MV-4-11 (cell line): Measurements from ENCODE around the gene LRRC3.
"Not testable (repeated sequence)": the region's sequence is repeated elsewhere in the genome, so short reads cannot be mapped to it uniquely, and the experiment has no call there.

Experiments
- DNase-seq: peaks from one replicate; lab custom pipeline; 2025; lab: John Stamatoyannopoulos, UW

The LRRC3 gene

DNA sequence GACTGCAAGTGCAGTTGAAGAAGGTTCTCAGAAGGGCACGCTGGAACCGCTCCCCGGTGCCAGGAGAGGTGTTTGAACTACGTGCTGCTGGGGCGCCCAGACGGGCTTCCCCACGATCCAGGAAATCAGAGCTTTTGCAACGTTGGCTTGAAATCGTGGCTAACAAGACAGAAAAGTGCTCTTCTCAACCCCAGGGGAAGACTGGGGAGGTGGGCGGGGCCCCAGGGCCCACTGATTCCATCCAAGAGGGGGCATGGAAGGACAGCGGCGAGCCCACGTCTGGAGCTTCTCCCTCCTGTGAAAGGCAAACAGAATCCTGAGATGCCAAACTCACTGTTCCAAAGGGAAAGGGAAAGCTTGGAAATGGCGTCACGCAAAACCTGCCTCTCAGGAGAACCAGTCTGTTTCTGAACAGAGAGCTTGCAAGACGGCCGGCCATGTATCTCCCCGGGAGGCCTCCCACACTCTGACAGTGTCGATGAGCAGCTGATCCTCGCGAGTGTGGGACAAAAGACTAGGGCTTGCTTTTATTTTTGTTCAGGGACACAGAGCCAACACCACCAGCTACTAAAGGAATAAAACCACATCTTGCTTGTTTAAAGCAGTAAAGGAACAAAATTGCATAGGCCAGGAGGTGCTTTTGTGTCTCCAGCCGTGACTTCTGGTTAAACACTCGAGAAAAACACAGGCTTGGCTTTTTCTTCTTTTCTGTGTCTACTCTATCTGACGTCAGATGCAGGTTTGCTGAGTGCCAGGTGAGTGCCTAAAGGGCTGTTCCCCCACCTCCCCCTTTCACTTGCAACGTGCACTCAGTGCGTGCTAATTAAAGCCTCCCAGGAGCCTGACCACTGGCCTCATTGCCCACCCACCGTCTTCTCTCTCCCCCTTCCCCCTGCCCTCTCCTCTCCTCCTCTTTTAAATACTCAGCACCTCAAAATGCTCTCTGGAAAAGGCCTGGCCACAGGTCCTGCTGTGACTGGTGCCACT is 41.5 kb downstream of the LRRC3 start:
- no peak for DNase-seq

- no peak for DNase-seq
Measured at GRCh38 chr21:44497703-44498126, 42.4 kb downstream of the LRRC3 start.

- no peak for DNase-seq
Measured at GRCh38 chr21:44498280-44499210, 43.2 kb downstream of the LRRC3 start.

GRCh38 chr21:44499211-44499560 is 43.9 kb downstream of the LRRC3 start:
- DNase-seq, result no peak

- no peak for DNase-seq
Measured at GRCh38 chr21:44499631-44500030, 44.3 kb downstream of the LRRC3 start.

DNA sequence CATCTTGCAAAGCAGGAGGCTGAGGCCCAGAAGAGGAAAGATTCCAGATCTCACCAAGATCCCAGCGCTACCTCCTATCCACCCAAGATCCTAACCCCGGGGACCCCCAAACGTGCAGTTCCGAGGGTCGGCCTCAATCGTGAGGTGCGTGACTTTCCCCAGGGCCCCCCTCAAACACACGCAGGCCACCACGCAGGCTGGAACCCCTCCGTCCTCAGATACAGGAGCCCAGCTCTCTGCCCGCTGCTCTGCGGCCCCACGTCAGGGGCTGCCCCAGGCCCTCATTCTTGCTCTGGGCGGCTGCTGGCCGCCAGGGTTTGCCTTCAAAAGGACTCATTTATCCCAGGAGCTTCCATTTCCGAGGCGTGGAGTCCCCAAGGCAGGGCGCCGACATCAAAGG is 44.8 kb downstream of the LRRC3 start:
- DNase-seq, result no peak

DNA sequence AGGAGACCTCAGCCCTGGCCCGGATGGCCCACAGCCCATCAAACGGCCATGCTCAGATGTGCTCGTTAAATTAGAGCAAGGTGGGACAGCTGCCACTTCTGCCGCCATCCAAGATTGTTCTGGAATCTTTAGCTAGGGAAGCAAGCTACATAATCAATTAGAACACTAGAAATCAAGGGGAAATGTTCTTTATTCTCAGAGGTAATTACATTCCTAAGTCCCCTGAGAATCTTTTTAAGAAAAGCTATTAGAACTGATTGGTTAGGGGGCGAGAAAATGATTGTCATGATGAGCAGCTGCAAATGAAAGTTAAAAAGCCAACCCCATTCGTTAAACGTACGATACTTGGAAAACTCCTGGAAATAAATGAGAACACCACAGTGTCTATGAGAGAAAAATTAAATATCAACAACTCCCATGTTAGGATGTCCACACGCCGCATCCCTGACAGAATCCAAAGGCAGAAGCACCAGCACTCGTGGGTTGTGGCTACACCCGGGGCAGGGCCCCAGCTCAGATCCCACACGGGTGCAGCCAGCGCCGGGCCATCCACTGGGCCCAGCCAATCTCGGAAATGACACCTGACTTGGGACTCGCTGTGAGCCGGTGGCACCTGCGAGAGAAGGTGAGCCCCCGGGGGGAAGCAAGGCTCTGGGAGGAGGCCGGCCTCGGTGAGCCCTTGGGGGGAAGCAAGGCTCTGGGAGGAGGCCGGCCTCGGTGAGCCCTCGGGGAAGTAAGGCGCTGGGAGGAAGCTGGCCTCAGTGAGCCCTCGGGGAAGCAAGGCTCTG is 47.1 kb downstream of the LRRC3 start:
- no peak for DNase-seq

- DNase-seq, result not testable (repeated sequence)
Measured at GRCh38 chr21:44503006-44503889, 47.9 kb downstream of the LRRC3 start.

- peak; percentile 14 for DNase-seq
Measured at GRCh38 chr21:44503901-44504399, 48.6 kb downstream of the LRRC3 start.

DNA sequence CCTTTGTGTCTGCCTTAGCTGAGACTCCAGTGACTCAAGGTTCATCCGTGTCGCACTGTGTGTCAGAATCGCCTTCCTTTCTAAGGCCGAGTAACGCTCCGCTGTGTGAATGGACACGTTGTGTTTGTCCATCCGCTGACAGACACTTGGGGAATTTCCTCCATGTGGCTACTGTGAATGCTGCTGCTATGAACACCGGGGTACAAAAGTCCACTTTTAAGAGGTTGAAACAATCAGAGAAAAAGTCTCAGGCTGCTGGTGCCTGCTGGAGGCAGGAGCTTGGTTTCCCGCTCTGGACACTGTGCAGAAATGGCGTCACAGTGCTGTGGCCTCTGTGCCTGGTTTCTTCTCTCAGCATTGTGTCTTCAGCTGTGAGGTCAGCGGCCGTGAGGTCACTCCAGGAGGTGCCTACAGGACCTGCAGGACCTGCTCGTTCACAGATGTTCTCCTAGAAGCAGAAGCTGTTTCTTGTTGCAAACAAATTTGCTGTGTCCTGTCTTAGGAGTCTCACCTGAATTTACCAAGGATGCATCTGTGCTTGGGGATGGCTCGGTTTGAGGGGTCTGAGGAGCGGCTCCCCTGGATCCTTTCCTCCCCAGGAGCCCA is 50.5 kb downstream of the LRRC3 start:
- no peak for DNase-seq

GRCh38 chr21:44506279-44507255 is 51.3 kb downstream of the LRRC3 start:
- no peak for DNase-seq

DNA sequence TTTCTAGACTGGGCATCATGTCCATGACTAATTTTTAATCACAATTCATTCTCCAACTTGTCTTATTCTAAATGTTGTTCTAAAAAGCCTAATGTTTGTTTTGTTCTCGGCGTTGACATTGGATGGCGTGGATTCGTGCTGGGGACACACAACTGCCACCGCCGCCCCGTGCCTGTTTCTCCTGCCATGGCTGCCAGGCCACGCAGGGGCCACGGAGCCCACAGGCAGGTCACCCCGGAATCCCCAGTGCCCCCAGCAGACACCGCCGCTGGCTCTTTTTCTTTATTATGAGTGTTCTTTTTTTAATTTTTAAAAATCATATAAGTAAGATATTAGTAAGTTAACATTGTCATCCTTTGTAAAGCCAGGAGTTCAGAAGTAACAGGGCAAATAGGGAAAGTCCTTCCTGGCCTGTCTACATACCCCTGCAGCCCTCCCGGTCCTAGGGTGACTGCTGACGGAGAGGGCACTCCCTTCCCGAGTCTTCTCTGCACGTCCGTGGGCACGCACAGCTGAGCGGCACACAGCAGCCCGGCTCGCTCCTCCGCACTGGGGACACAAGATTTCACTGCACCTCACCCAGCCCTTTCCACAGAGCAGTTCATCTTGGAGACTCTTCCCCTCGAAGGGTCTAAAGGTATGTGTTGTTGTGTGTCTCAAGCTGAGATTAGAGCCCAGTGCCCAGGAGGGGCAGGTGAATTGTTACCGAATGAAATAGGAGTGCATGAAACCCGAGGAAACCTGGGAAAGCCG is 52.5 kb downstream of the LRRC3 start:
- no peak for DNase-seq

- no peak for DNase-seq
Measured at GRCh38 chr21:44508426-44508710, 53.1 kb downstream of the LRRC3 start.

DNA sequence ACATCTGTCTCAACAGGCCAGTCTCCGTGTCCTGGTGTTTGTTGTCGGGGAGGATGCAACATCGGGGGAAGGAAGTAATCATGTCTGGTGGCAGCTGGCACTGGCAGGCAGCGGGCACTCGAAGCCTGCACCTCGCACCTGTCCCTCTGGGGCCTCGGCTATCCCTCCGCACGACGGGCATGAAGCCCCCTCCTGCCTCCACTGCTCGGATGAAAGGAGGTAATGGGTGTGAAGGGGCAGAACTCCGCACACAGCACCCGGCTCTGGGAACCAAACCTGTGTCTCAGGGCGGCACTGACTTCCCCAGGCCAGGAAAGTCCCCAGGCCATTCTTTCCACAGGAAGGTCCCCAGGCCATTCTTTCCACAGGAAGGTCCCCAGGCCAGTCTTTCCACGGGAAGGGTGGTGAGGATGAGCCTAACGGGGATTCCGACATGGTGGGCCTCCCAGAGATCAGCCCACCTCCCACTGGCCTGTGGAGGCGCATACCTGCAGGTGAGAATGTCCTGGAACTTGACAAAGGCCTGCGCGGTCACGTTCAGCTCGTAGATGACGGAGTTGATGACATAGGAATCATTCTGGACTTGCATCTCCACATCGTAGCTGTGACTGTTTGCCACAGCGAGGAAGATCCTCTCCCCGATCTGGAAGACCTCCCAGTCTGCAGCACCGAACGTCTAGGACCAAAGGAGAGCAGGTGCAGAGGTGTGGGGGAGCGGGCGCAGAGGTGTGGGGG is 53.6 kb downstream of the LRRC3 start:
- no peak for DNase-seq

GRCh38 chr21:44509539-44509938 is 54.2 kb downstream of the LRRC3 start:
- no peak for DNase-seq

- no peak for DNase-seq
Measured at GRCh38 chr21:44510109-44510507, 54.8 kb downstream of the LRRC3 start.

DNA sequence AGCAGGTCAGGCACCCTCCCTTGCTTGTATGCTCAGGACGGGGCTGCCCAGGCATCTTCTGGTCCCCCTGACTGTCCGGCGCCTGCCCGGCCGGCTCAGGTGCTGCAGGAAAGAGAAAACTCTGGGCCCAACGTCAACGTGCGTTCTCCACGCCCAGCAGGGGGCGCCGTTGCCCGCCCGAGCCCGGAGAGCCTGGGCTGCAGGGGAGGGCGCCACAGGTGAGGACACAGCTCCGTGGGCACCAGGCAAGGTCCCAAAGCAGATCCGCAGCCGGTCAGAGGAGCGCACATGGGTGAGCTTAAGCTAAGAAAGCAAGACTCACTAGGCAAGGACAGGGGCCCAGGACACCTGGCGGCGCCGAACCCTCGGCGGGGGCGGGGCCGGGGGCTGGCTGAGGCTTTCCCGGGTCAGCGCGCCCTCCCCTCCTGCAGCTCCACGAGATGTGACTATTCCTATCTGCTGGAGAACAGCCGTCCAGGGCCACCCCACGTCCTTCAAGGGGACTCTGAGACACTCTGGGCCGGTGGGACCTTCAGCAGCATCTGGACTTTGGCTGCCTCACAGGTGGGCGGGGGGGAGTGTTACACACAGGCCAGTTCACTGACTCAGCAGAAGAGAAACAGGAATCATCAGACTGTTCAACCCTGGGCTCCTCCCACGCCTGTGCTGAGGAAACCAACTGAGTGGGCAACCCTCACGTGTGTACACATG is 55.4 kb downstream of the LRRC3 start:
- DNase-seq, result no peak
